GM23338 (cell line): ENCODE measurements around the gene C1QTNF8. TPM values are rescaled to one million over a fixed set of nuclear protein-coding genes. Genes with fewer than 3 reads are reported as not detected.

Experiments used
- ATAC-seq: fragments of 200-7000 bp; cut with Tn5 transposase; 3 replicates; pipeline ENCODE4 v1.9.1; 2020
- DNase-seq: peaks from one replicate; pipeline ENCODE4 v3.0.0-alpha.2; 2015; ENCODE audit warnings: low spot score
- H2AFZ ChIP-seq: fragments of 200-600 bp; sonication (generic); 2 replicates; pipeline ENCODE4 v1.8.0; 2016; ENCODE audit warnings: antibody characterized with exemption, mild to moderate bottlenecking, moderate library complexity
- H3F3A ChIP-seq: fragments of 200-600 bp; sonication (generic); replicated peaks from 2 replicates; pipeline ENCODE4 v1.8.0; 2017; ENCODE audit warnings: antibody characterized with exemption, mixed run types, low read depth
- H3K27ac ChIP-seq: fragments of 200-600 bp; sonication (generic); 2 replicates; pipeline ENCODE4 v1.6.1; 2016; ENCODE audit warnings: low read depth
- H3K27me3 ChIP-seq: fragments of 200-600 bp; sonication (generic); 2 replicates; pipeline ENCODE4 v1.8.0; 2016; ENCODE audit warnings: mild to moderate bottlenecking, mixed run types, moderate library complexity; ENCODE audit not compliant: insufficient read depth
- H3K36me3 ChIP-seq: fragments of 200-600 bp; sonication (generic); 2 replicates; pipeline ENCODE4 v1.8.0; 2016; ENCODE audit warnings: mild to moderate bottlenecking; ENCODE audit not compliant: insufficient read depth
- H3K4me1 ChIP-seq: fragments of 200-600 bp; sonication (generic); 2 replicates; pipeline ENCODE4 v1.8.0; 2016; ENCODE audit warnings: mild to moderate bottlenecking, moderate library complexity; ENCODE audit not compliant: insufficient read depth
- H3K4me2 ChIP-seq: fragments of 200-600 bp; sonication (generic); 2 replicates; pipeline ENCODE4 v1.7.1; 2017; ENCODE audit warnings: mixed run types
- H3K4me3 ChIP-seq: fragments of 200-600 bp; sonication (generic); 2 replicates; pipeline ENCODE4 v1.6.1; 2016; ENCODE audit warnings: mixed run types
- H3K79me2 ChIP-seq: fragments of 200-600 bp; sonication (generic); replicated peaks from 2 replicates; pipeline ENCODE4 v1.8.0; 2017; ENCODE audit warnings: mild to moderate bottlenecking; ENCODE audit not compliant: insufficient read depth
- H3K9me2 ChIP-seq: fragments of 200-600 bp; sonication (generic); 2 replicates; pipeline ENCODE4 v1.8.0; 2017; ENCODE audit not compliant: insufficient read depth
- H4K20me1 ChIP-seq: fragments of 200-600 bp; sonication (generic); replicated peaks from 2 replicates; pipeline ENCODE4 v1.8.0; 2017; ENCODE audit warnings: mild to moderate bottlenecking; ENCODE audit not compliant: insufficient read depth
- H3K27ac Mint-ChIP-seq: 2 replicates; pipeline ENCODE4 v1.8.0; 2020; ENCODE audit warnings: inconsistent platforms, mild to moderate bottlenecking, moderate library complexity, mixed read lengths
- H3K27me3 Mint-ChIP-seq: 3 replicates; pipeline ENCODE4 v1.8.0; 2022; ENCODE audit warnings: low read depth, mild to moderate bottlenecking, moderate library complexity, mixed read lengths, inconsistent platforms; ENCODE audit not compliant: insufficient read depth, poor library complexity
- H3K36me3 Mint-ChIP-seq: 3 replicates; pipeline ENCODE4 v1.8.0; 2021; ENCODE audit warnings: low read depth, mild to moderate bottlenecking, inconsistent platforms, moderate library complexity, mixed read lengths
- H3K4me1 Mint-ChIP-seq: 3 replicates; pipeline ENCODE4 v1.8.0; 2020; ENCODE audit warnings: mild to moderate bottlenecking, inconsistent platforms, mixed read lengths
- H3K4me3 Mint-ChIP-seq: 3 replicates; pipeline ENCODE4 v1.8.0; 2021; ENCODE audit warnings: moderate library complexity, mild to moderate bottlenecking, inconsistent platforms, mixed read lengths
- H3K9me3 Mint-ChIP-seq: 3 replicates; pipeline ENCODE4 v1.8.0; 2020; ENCODE audit warnings: moderate library complexity, mild to moderate bottlenecking, inconsistent platforms, mixed read lengths
- CTCF ChIP-seq, 2 experiments: fragments of 200-600 bp in 1 of 2; sonication (generic) in 1 of 2; conservative IDR thresholded peaks; 2 replicates each; pipeline versions ENCODE4 v1.5.1 to v1.6.1; 2016 to 2017; ENCODE audit warnings: antibody characterized with exemption in 2 of 2, low read depth in 2 of 2, mild to moderate bottlenecking in 2 of 2, moderate library complexity in 1 of 2
- REST ChIP-seq: IDR thresholded peaks from one replicate; pipeline ENCODE4 v1.6.1; 2018; ENCODE audit warnings: antibody characterized with exemption; ENCODE audit not compliant: unreplicated experiment
- ZNF114 ChIP-seq: fragments of 250-450 bp; sonication (Bioruptor Pico); IDR thresholded peaks from 2 replicates; pipeline ENCODE4 v1.5.0; 2020; ENCODE audit warnings: mild to moderate bottlenecking, moderate library complexity
- polyA plus RNA-seq: library from polyadenylated mRNA; unstranded; fragments of >200 nt; fragmentation: Nextera tagmentation; extraction: Ambion mirVana; gene quantifications from 2 replicates; pipeline ENCODE4 v1.2.1, GENCODE V29; 2016
- total RNA-seq: library from RNA; depleted of rRNA; stranded (reverse); fragments of >200 nt; shearing (Covaris generic); gene quantifications from 2 replicates; pipeline ENCODE4 v1.2.3, GENCODE V29; 2014

Gene C1QTNF8
- total and polyA plus RNA-seq, 2 experiments from 2014 or later: not detected

- Histone ChIP-seq H3K4me3 (no peak overlapping the region), H3K27ac (no peak overlapping the region), H3K27me3 (no peaks in the 10 kb centered on the region), H3K4me2 (no peak overlapping the region), H3K36me3 (no peaks in the 10 kb centered on the region), H3K4me1 (no peaks in the 10 kb centered on the region), H3F3A (no peaks in the 10 kb centered on the region), H2AFZ (0 out of 2 replicates have a peak overlapping the region, but pooled peaks have one; percentile 32), H3K79me2 (no peaks in the 10 kb centered on the region), H4K20me1 (no peaks in the 10 kb centered on the region), H3K9me2 (no peaks in the 10 kb centered on the region)
- DNase-seq (peak; percentile 53), ATAC-seq (peak; percentile 65)
- H3K27ac Mint-ChIP-seq: no peak overlapping the region
- H3K9me3 Mint-ChIP-seq: peaks cover 17% of the 10 kb centered on the region
- peaks cover 14% of the 10 kb centered on the region for H3K27me3 Mint-ChIP-seq
- no peaks in the 10 kb centered on the region for H3K4me1 Mint-ChIP-seq
- H3K4me3 Mint-ChIP-seq: no peak overlapping the region
- H3K36me3 Mint-ChIP-seq: peaks cover 7% of the 10 kb centered on the region
- no peak for TF ChIP-seq ZNF114 (CRISPR knock-in tag)
- 0 out of 4 replicates have a peak, but pooled peaks of 1 of the 2 experiments have one; percentile 12 for TF ChIP-seq CTCF (conservative IDR thresholded peaks at IDR 0.05; ENCODE audit: low read depth in 2 of 2)
Observed at GRCh38 chr16:1089822-1090619, 6.0 kb downstream of the C1QTNF8 start.

GRCh38 chr16:1089439-1089821 is 6.6 kb downstream of the C1QTNF8 start:
- peaks cover 23% of the 10 kb centered on the region for H3K9me3 Mint-ChIP-seq
- H3K4me3 ChIP-seq: no peak overlapping the region
- no peak overlapping the region for H2AFZ ChIP-seq
- ATAC-seq (no peak), DNase-seq (no peak)
- no peaks in the 10 kb centered on the region for H3K4me1 Mint-ChIP-seq
- no peak overlapping the region for H3K4me3 Mint-ChIP-seq
- H3K4me1 ChIP-seq: no peaks in the 10 kb centered on the region
- H3K36me3 Mint-ChIP-seq: peaks cover 7% of the 10 kb centered on the region
- peaks cover 14% of the 10 kb centered on the region for H3K27me3 Mint-ChIP-seq
- no peak overlapping the region for H3K27ac Mint-ChIP-seq
- no peak for TF ChIP-seq REST
- H3K9me2 ChIP-seq: no peaks in the 10 kb centered on the region
- no peaks in the 10 kb centered on the region for H3K36me3 ChIP-seq
- no peaks in the 10 kb centered on the region for H4K20me1 ChIP-seq
- H3K79me2 ChIP-seq: no peaks in the 10 kb centered on the region
- H3F3A ChIP-seq: no peaks in the 10 kb centered on the region
- H3K27ac ChIP-seq: no peak overlapping the region
- no peaks in the 10 kb centered on the region for H3K27me3 ChIP-seq
- no peak overlapping the region for H3K4me2 ChIP-seq
